ENCODE data around the gene CDO1. TPM values are rescaled to one million over a fixed set of nuclear protein-coding genes. Genes with fewer than 3 reads are reported as not detected.

The CDO1 gene
- total RNA-seq, 4 donors from 2014 or later, result 1.2 to 33.9 (median 8.5) TPM

GRCh38 chr5:115817386-115817785 lies 927 bp upstream of the CDO1 start:
- Histone ChIP-seq H3K27me3 (no peaks in the 10 kb centered on the region), H3K4me3 (no peak overlapping the region), H3K36me3 (no peaks in the 10 kb centered on the region), H3K4me1 (no peaks in the 10 kb centered on the region), H3K9me3 (no peaks in the 10 kb centered on the region), H3K27ac (no peak overlapping the region)
- TF ChIP-seq POLR2A (IDR thresholded peaks at IDR 0.05) (no peak), CTCF (IDR thresholded peaks at IDR 0.05) (no peak)
- intact Hi-C loops (cut with DNase I; ENCODE audit: low total_unique reads), result no loop called here
- DNase-seq, result no peak

GRCh38 chr5:115815693-115816225 lies 700 bp downstream of the CDO1 start:
- no peak for DNase-seq
- H3K4me3 ChIP-seq, result peak overlapping the region; percentile 34 to 53
- no peaks in the 10 kb centered on the region for H3K36me3 ChIP-seq
- H3K27me3 ChIP-seq, result no peaks in the 10 kb centered on the region
- no peaks in the 10 kb centered on the region for H3K4me1 ChIP-seq
- intact Hi-C loops (cut with DNase I; ENCODE audit: low total_unique reads), result no loop called here
- TF ChIP-seq POLR2A (IDR thresholded peaks at IDR 0.05) (no peak), CTCF (IDR thresholded peaks at IDR 0.05) (no peak)
- H3K9me3 ChIP-seq, result no peaks in the 10 kb centered on the region
- H3K27ac ChIP-seq, result peak overlapping the region in 1 of 2 donors; percentile 67

GRCh38 chr5:115815006-115815692 lies 1.3 kb downstream of the CDO1 start:
- Histone ChIP-seq H3K36me3 (no peaks in the 10 kb centered on the region), H3K4me3 (peak overlapping the region; percentile 34 to 53), H3K27ac (no peak overlapping the region), H3K4me1 (no peaks in the 10 kb centered on the region), H3K9me3 (no peaks in the 10 kb centered on the region), H3K27me3 (no peaks in the 10 kb centered on the region)
- no peak for DNase-seq
- intact Hi-C loops (cut with DNase I; ENCODE audit: low total_unique reads), result no loop called here
- TF ChIP-seq POLR2A (IDR thresholded peaks at IDR 0.05) (no peak), CTCF (IDR thresholded peaks at IDR 0.05) (no peak)

- intact Hi-C loops (cut with DNase I; ENCODE audit: low total_unique reads), result no loop called here
- H3K36me3 ChIP-seq, result no peaks in the 10 kb centered on the region
- H3K4me3 ChIP-seq, result no peak overlapping the region
- no peak for DNase-seq
- no peaks in the 10 kb centered on the region for H3K27me3 ChIP-seq
- no peaks in the 10 kb centered on the region for H3K4me1 ChIP-seq
- H3K9me3 ChIP-seq, result no peaks in the 10 kb centered on the region
- H3K27ac ChIP-seq, result no peak overlapping the region
- no peak for TF ChIP-seq POLR2A (IDR thresholded peaks at IDR 0.05)
- no peak for TF ChIP-seq CTCF (IDR thresholded peaks at IDR 0.05)
Observed at GRCh38 chr5:115813719-115814118, 2.7 kb downstream of the CDO1 start.

- Histone ChIP-seq H3K27ac (no peak overlapping the region), H3K4me1 (no peaks in the 10 kb centered on the region), H3K27me3 (no peaks in the 10 kb centered on the region), H3K4me3 (no peak overlapping the region), H3K9me3 (no peaks in the 10 kb centered on the region), H3K36me3 (no peaks in the 10 kb centered on the region)
- intact Hi-C loops (cut with DNase I; ENCODE audit: low total_unique reads), result no loop called here
- DNase-seq, result no peak
- TF ChIP-seq CTCF (IDR thresholded peaks at IDR 0.05) (no peak), POLR2A (IDR thresholded peaks at IDR 0.05) (no peak)
Observed at GRCh38 chr5:115812372-115812771, 4.1 kb downstream of the CDO1 start.
